SU-DHL-6 (cell line): Measurements from ENCODE around the gene CLIC1.

Experiments
- CTCF ChIP-seq: fragments of 200-600 bp; sonication (generic); IDR thresholded peaks from one replicate; pipeline ENCODE4 v1.5.1; 2017; ENCODE audit warnings: antibody characterized with exemption, mild to moderate bottlenecking, low read length, moderate library complexity; ENCODE audit not compliant: insufficient read depth, poor library complexity, severe bottlenecking
- EZH2phosphoT487 ChIP-seq: fragments of 200-600 bp; sonication (generic), shearing (Covaris generic); conservative IDR thresholded peaks from 2 replicates; pipeline ENCODE4 v1.6.1; 2018; ENCODE audit warnings: mild to moderate bottlenecking, antibody characterized with exemption, low read length, moderate library complexity, mixed read lengths

GRCh38 chr6:31719001-31719400 is 17.3 kb downstream of the CLIC1 start:
- TF ChIP-seq CTCF (no peak), EZH2phosphoT487 (no peak)
